ENCODE data around the gene FAM32A.

The FAM32A gene

GRCh38 chr19:16225279-16226183 is 40.3 kb downstream of the FAM32A start:
- DNase-seq (ENCODE audit: low read depth in 2 of 2): no peak

GRCh38 chr19:16226184-16226591 is 41.0 kb downstream of the FAM32A start:
- no peak for DNase-seq (ENCODE audit: low read depth in 2 of 2)

GRCh38 chr19:16226878-16227836 is 41.9 kb downstream of the FAM32A start:
- no peak for DNase-seq (ENCODE audit: low read depth in 2 of 2)

- DNase-seq (ENCODE audit: low read depth in 2 of 2): no peak
These were observed 42.8 kb downstream of the FAM32A start for GRCh38 chr19:16227837-16228636.

- DNase-seq (ENCODE audit: low read depth in 2 of 2): no peak
These were observed 43.6 kb downstream of the FAM32A start for GRCh38 chr19:16228637-16229321.

GRCh38 chr19:16229322-16229641 is 44.1 kb downstream of the FAM32A start:
- DNase-seq (ENCODE audit: low read depth in 2 of 2): no peak

- no peak for DNase-seq (ENCODE audit: low read depth in 2 of 2)
These were observed 46.9 kb downstream of the FAM32A start for GRCh38 chr19:16232127-16232526.

- DNase-seq (ENCODE audit: low read depth in 2 of 2): no peak
These were observed 47.4 kb downstream of the FAM32A start for GRCh38 chr19:16232568-16232967.

GRCh38 chr19:16233081-16233776 is 48.0 kb downstream of the FAM32A start:
- DNase-seq (ENCODE audit: low read depth in 2 of 2): no peak

- DNase-seq (ENCODE audit: low read depth in 2 of 2): no peak
These were observed 48.8 kb downstream of the FAM32A start for GRCh38 chr19:16233836-16234551.

GRCh38 chr19:16234552-16235445 is 49.6 kb downstream of the FAM32A start:
- DNase-seq (ENCODE audit: low read depth in 2 of 2): no peak

- DNase-seq (ENCODE audit: low read depth in 2 of 2): no peak
These were observed 50.8 kb downstream of the FAM32A start for GRCh38 chr19:16235811-16236652.
